HEK293 (cell line): ENCODE data around the gene AZGP1.

Source experiments
- AEBP2 ChIP-seq: fragments of 450-650 bp; formaldehyde crosslinking; IDR thresholded peaks from 2 replicates; pipeline ENCODE4 v1.5.1; 2016; ENCODE audit warnings: missing biosample characterization, missing genetic modification characterization, borderline replicate concordance
- BCL11B ChIP-seq: fragments of 450-650 bp; formaldehyde crosslinking; IDR thresholded peaks from 2 replicates; pipeline ENCODE4 v1.5.1; 2016; ENCODE audit warnings: low read depth, missing biosample characterization, missing genetic modification characterization
- FEZF1 ChIP-seq: fragments of 450-650 bp; formaldehyde crosslinking; IDR thresholded peaks from 2 replicates; pipeline ENCODE4 v1.5.1; 2016; ENCODE audit warnings: missing biosample characterization, missing genetic modification characterization
- GFI1B ChIP-seq: fragments of 450-650 bp; formaldehyde crosslinking; IDR thresholded peaks from 2 replicates; pipeline ENCODE4 v1.5.1; 2016; ENCODE audit warnings: missing biosample characterization, missing genetic modification characterization
- GLIS1 ChIP-seq: fragments of 450-650 bp; formaldehyde crosslinking; IDR thresholded peaks from 2 replicates; pipeline ENCODE4 v1.5.1; 2016; ENCODE audit warnings: missing biosample characterization, missing genetic modification characterization
- HOXA7 ChIP-seq: sonication (generic); formaldehyde crosslinking; IDR thresholded peaks from 2 replicates; pipeline ENCODE4 v1.8.1; 2022; ENCODE audit warnings: missing genetic modification reagents, borderline replicate concordance
- KLF16 ChIP-seq: fragments of 450-650 bp; formaldehyde crosslinking; IDR thresholded peaks from 2 replicates; pipeline ENCODE4 v1.5.1; 2017; ENCODE audit warnings: missing biosample characterization, missing genetic modification characterization
- KLF7 ChIP-seq: fragments of 450-650 bp; formaldehyde crosslinking; IDR thresholded peaks from 2 replicates; pipeline ENCODE4 v1.5.1; 2016; ENCODE audit warnings: missing biosample characterization, missing genetic modification characterization, borderline replicate concordance
- ZBTB17 ChIP-seq: fragments of 450-650 bp; formaldehyde crosslinking; IDR thresholded peaks from 2 replicates; pipeline ENCODE4 v1.5.1; 2016; ENCODE audit warnings: missing biosample characterization, missing genetic modification characterization
- ZBTB7A ChIP-seq: fragments of 450-650 bp; formaldehyde crosslinking; IDR thresholded peaks from 2 replicates; pipeline ENCODE4 v1.5.1; 2016; ENCODE audit warnings: low read depth, missing biosample characterization, missing genetic modification characterization
- ZIC2 ChIP-seq: fragments of 450-650 bp; formaldehyde crosslinking; IDR thresholded peaks from 2 replicates; pipeline ENCODE4 v1.5.1; 2016; ENCODE audit warnings: missing biosample characterization, missing genetic modification characterization
- ZNF2 ChIP-seq: fragments of 450-650 bp; formaldehyde crosslinking; IDR thresholded peaks from 2 replicates; pipeline ENCODE4 v1.5.1; 2016; ENCODE audit warnings: missing biosample characterization, missing genetic modification characterization
- ZNF221 ChIP-seq: fragments of 450-650 bp; formaldehyde crosslinking; IDR thresholded peaks from 2 replicates; pipeline ENCODE4 v1.5.1; 2017; ENCODE audit warnings: missing biosample characterization, missing genetic modification characterization, borderline replicate concordance
- ZNF350 ChIP-seq: fragments of 450-650 bp; formaldehyde crosslinking; IDR thresholded peaks from 2 replicates; pipeline ENCODE4 v1.5.0; 2017; ENCODE audit warnings: missing biosample characterization, mild to moderate bottlenecking, missing genetic modification characterization
- ZNF423 ChIP-seq: fragments of 450-650 bp; formaldehyde crosslinking; IDR thresholded peaks from 2 replicates; pipeline ENCODE4 v1.5.1; 2016; ENCODE audit warnings: missing biosample characterization, missing genetic modification characterization
- ZNF449 ChIP-seq: fragments of 450-650 bp; formaldehyde crosslinking; IDR thresholded peaks from 2 replicates; pipeline ENCODE4 v1.5.1; 2017; ENCODE audit warnings: missing biosample characterization, mild to moderate bottlenecking, missing genetic modification characterization, moderate library complexity
- ZNF473 ChIP-seq: fragments of 450-650 bp; formaldehyde crosslinking; IDR thresholded peaks from 2 replicates; pipeline ENCODE4 v1.5.1; 2017; ENCODE audit warnings: missing biosample characterization, missing genetic modification characterization
- ZNF48 ChIP-seq: fragments of 450-650 bp; formaldehyde crosslinking; IDR thresholded peaks from 2 replicates; pipeline ENCODE4 v1.5.1; 2016; ENCODE audit warnings: missing biosample characterization, missing genetic modification characterization
- ZNF501 ChIP-seq: fragments of 450-650 bp; formaldehyde crosslinking; IDR thresholded peaks from 2 replicates; pipeline ENCODE4 v1.5.1; 2016; ENCODE audit warnings: missing biosample characterization, missing genetic modification characterization
- ZNF514 ChIP-seq: fragments of 450-650 bp; formaldehyde crosslinking; IDR thresholded peaks from 2 replicates; pipeline ENCODE4 v1.5.1; 2016; ENCODE audit warnings: missing biosample characterization, missing genetic modification characterization
- ZNF521 ChIP-seq: fragments of 450-650 bp; formaldehyde crosslinking; IDR thresholded peaks from 2 replicates; pipeline ENCODE4 v1.5.1; 2017; ENCODE audit warnings: missing biosample characterization, mild to moderate bottlenecking, missing genetic modification characterization
- ZNF548 ChIP-seq: fragments of 450-650 bp; formaldehyde crosslinking; IDR thresholded peaks from 2 replicates; pipeline ENCODE4 v1.5.1; 2016; ENCODE audit warnings: missing biosample characterization, missing genetic modification characterization
- ZNF549 ChIP-seq: fragments of 450-650 bp; IDR thresholded peaks from 2 replicates; pipeline ENCODE4 v1.5.1; 2018; ENCODE audit warnings: missing biosample characterization, missing genetic modification characterization, mild to moderate bottlenecking, inconsistent platforms, moderate library complexity
- ZNF623 ChIP-seq: fragments of 450-650 bp; formaldehyde crosslinking; IDR thresholded peaks from 2 replicates; pipeline ENCODE4 v1.5.1; 2016; ENCODE audit warnings: missing biosample characterization, missing genetic modification characterization
- ZNF629 ChIP-seq: fragments of 450-650 bp; formaldehyde crosslinking; IDR thresholded peaks from 2 replicates; pipeline ENCODE4 v1.5.1; 2017; ENCODE audit warnings: missing biosample characterization, missing genetic modification characterization
- ZNF792 ChIP-seq: fragments of 450-650 bp; formaldehyde crosslinking; IDR thresholded peaks from 2 replicates; pipeline ENCODE4 v1.5.1; 2016; ENCODE audit warnings: missing biosample characterization, missing genetic modification characterization
- ZSCAN16 ChIP-seq: fragments of 450-650 bp; formaldehyde crosslinking; IDR thresholded peaks from 2 replicates; pipeline ENCODE4 v1.5.1; 2016; ENCODE audit warnings: missing biosample characterization, missing genetic modification characterization
- ZSCAN18 ChIP-seq: fragments of 450-650 bp; formaldehyde crosslinking; IDR thresholded peaks from 2 replicates; pipeline ENCODE4 v1.5.1; 2016; ENCODE audit warnings: missing biosample characterization, missing genetic modification characterization
- ZSCAN30 ChIP-seq: fragments of 450-650 bp; IDR thresholded peaks from 2 replicates; pipeline ENCODE4 v1.5.1; 2018; ENCODE audit warnings: missing biosample characterization, mild to moderate bottlenecking, missing genetic modification characterization, moderate library complexity
- TF ChIP-seq, protein P1 (sequence below): fragments of 450-650 bp; IDR thresholded peaks from 2 replicates; pipeline ENCODE4 v1.5.1; 2018; ENCODE audit warnings: missing biosample characterization, missing genetic modification characterization
- TF ChIP-seq, protein P2 (sequence below): fragments of 450-650 bp; formaldehyde crosslinking; IDR thresholded peaks from 2 replicates; pipeline ENCODE4 v1.5.1; 2016; ENCODE audit warnings: missing biosample characterization, missing genetic modification characterization

The AZGP1 gene

GRCh38 chr7:99918959-99919813 lies 56.6 kb downstream of the AZGP1 start, which contains the start of gene TRIM4 (continued):
- TF ChIP-seq, protein P1, sequence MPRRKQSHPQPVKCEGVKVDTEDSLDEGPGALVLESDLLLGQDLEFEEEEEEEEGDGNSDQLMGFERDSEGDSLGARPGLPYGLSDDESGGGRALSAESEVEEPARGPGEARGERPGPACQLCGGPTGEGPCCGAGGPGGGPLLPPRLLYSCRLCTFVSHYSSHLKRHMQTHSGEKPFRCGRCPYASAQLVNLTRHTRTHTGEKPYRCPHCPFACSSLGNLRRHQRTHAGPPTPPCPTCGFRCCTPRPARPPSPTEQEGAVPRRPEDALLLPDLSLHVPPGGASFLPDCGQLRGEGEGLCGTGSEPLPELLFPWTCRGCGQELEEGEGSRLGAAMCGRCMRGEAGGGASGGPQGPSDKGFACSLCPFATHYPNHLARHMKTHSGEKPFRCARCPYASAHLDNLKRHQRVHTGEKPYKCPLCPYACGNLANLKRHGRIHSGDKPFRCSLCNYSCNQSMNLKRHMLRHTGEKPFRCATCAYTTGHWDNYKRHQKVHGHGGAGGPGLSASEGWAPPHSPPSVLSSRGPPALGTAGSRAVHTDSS (tag by site-specific recombination), result no peak
- TF ChIP-seq ZSCAN30 (tag by site-specific recombination) (peak; percentile 76), ZNF521 (tag by site-specific recombination) (no peak), GLIS1 (tag by site-specific recombination) (no peak), AEBP2 (tag by site-specific recombination) (no peak), HOXA7 (CRISPR knock-in tag) (no peak), ZNF514 (tag by site-specific recombination) (no peak), ZBTB7A (no peak), ZBTB17 (tag by site-specific recombination) (peak; percentile 77), ZNF473 (tag by site-specific recombination) (no peak), GFI1B (tag by site-specific recombination) (no peak), FEZF1 (tag by site-specific recombination) (no peak), ZNF449 (tag by site-specific recombination) (no peak), KLF7 (tag by site-specific recombination) (no peak), ZNF629 (tag by site-specific recombination) (peak; percentile 77), BCL11B (tag by site-specific recombination) (no peak), ZSCAN18 (tag by site-specific recombination) (no peak), ZNF623 (tag by site-specific recombination) (no peak), ZIC2 (tag by site-specific recombination) (0 out of 2 replicates have a peak, but pooled peaks have one; percentile 29), ZNF549 (no peak), KLF16 (tag by site-specific recombination) (peak; percentile 73; the same call in 1 of the 2 replicates), ZNF792 (tag by site-specific recombination) (no peak), ZNF48 (tag by site-specific recombination) (no peak), ZNF501 (tag by site-specific recombination) (peak; percentile 14; the same call in 1 of the 2 replicates), ZNF221 (no peak), ZNF548 (no peak), ZNF2 (peak; percentile 76), ZNF350 (tag by site-specific recombination) (no peak), ZSCAN16 (0 out of 2 replicates have a peak, but pooled peaks have one; percentile 71), ZNF423 (tag by site-specific recombination) (0 out of 2 replicates have a peak, but pooled peaks have one; percentile 48)
- TF ChIP-seq, protein P2, sequence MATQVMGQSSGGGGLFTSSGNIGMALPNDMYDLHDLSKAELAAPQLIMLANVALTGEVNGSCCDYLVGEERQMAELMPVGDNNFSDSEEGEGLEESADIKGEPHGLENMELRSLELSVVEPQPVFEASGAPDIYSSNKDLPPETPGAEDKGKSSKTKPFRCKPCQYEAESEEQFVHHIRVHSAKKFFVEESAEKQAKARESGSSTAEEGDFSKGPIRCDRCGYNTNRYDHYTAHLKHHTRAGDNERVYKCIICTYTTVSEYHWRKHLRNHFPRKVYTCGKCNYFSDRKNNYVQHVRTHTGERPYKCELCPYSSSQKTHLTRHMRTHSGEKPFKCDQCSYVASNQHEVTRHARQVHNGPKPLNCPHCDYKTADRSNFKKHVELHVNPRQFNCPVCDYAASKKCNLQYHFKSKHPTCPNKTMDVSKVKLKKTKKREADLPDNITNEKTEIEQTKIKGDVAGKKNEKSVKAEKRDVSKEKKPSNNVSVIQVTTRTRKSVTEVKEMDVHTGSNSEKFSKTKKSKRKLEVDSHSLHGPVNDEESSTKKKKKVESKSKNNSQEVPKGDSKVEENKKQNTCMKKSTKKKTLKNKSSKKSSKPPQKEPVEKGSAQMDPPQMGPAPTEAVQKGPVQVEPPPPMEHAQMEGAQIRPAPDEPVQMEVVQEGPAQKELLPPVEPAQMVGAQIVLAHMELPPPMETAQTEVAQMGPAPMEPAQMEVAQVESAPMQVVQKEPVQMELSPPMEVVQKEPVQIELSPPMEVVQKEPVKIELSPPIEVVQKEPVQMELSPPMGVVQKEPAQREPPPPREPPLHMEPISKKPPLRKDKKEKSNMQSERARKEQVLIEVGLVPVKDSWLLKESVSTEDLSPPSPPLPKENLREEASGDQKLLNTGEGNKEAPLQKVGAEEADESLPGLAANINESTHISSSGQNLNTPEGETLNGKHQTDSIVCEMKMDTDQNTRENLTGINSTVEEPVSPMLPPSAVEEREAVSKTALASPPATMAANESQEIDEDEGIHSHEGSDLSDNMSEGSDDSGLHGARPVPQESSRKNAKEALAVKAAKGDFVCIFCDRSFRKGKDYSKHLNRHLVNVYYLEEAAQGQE (tag by site-specific recombination), result 0 out of 2 replicates have a peak, but pooled peaks have one; percentile 11
